SK-N-SH treated with all-trans-retinoic acid at 6 μM for 48 hours (cell line): ENCODE data around the gene SYDE1.

ENCODE experiments used
- ATAC-seq: fragments of 200-7000 bp; cut with Tn5 transposase; 3 replicates; pipeline ENCODE4 v1.9.1; 2020; ENCODE audit warnings: mild to moderate bottlenecking, moderate library complexity
- ARNTL ChIP-seq: fragments of 450-650 bp; formaldehyde crosslinking; IDR thresholded peaks from 2 replicates; pipeline ENCODE4 v1.5.0; 2020; ENCODE audit warnings: low read depth, mild to moderate bottlenecking, moderate library complexity, borderline replicate concordance
- BACH2 ChIP-seq: fragments of 250-450 bp; sonication (Bioruptor Pico); IDR thresholded peaks from 2 replicates; pipeline ENCODE4 v1.9.0; 2021; ENCODE audit warnings: mild to moderate bottlenecking, borderline replicate concordance
- CSDC2 ChIP-seq: fragments of 250-450 bp; sonication (Bioruptor Pico); IDR thresholded peaks from 2 replicates; pipeline ENCODE4 v1.5.0; 2020; ENCODE audit warnings: mild to moderate bottlenecking, moderate library complexity
- ESRRG ChIP-seq: fragments of 250-450 bp; sonication (Bioruptor Pico); IDR thresholded peaks from 2 replicates; pipeline ENCODE4 v1.6.1; 2021; ENCODE audit warnings: mild to moderate bottlenecking
- ISL1 ChIP-seq: fragments of 250-450 bp; sonication (Bioruptor Pico); IDR thresholded peaks from 2 replicates; pipeline ENCODE4 v2.1.2; 2022; ENCODE audit warnings: mild to moderate bottlenecking, moderate library complexity
- PPARA ChIP-seq: fragments of 250-450 bp; sonication (Bioruptor Pico); IDR thresholded peaks from 2 replicates; pipeline ENCODE4 v1.5.0; 2020; ENCODE audit warnings: mild to moderate bottlenecking, borderline replicate concordance
- RARB ChIP-seq: fragments of 250-450 bp; sonication (Bioruptor Pico); IDR thresholded peaks from 2 replicates; pipeline ENCODE4 v1.8.0; 2021; ENCODE audit warnings: mild to moderate bottlenecking, moderate library complexity
- SNAI2 ChIP-seq: fragments of 250-450 bp; sonication (Bioruptor Pico); IDR thresholded peaks from 2 replicates; pipeline ENCODE4 v1.5.0; 2020; ENCODE audit warnings: mild to moderate bottlenecking, moderate library complexity
- TCF4 ChIP-seq: fragments of 250-450 bp; sonication (Bioruptor Pico); IDR thresholded peaks from 2 replicates; pipeline ENCODE4 v1.8.0; 2021; ENCODE audit warnings: mild to moderate bottlenecking, moderate library complexity, borderline replicate concordance
- ZC3H10 ChIP-seq: fragments of 250-450 bp; sonication (Bioruptor Pico); IDR thresholded peaks from 2 replicates; pipeline ENCODE4 v1.5.1; 2021; ENCODE audit warnings: mild to moderate bottlenecking, moderate library complexity
- ZFP3 ChIP-seq: fragments of 250-450 bp; sonication (Bioruptor Pico); IDR thresholded peaks from 2 replicates; pipeline ENCODE4 v1.5.0; 2020; ENCODE audit warnings: mild to moderate bottlenecking, moderate library complexity
- ZFP30 ChIP-seq: fragments of 450-650 bp; formaldehyde crosslinking; IDR thresholded peaks from 2 replicates; pipeline ENCODE4 v1.5.0; 2022; ENCODE audit warnings: mild to moderate bottlenecking, moderate library complexity
- ZNF70 ChIP-seq: fragments of 450-650 bp; formaldehyde crosslinking; IDR thresholded peaks from 2 replicates; pipeline ENCODE4 v1.5.0; 2020; ENCODE audit warnings: mild to moderate bottlenecking, moderate library complexity
- ZNF8 ChIP-seq: fragments of 450-650 bp; formaldehyde crosslinking; IDR thresholded peaks from 2 replicates; pipeline ENCODE4 v1.5.0; 2020; ENCODE audit warnings: mild to moderate bottlenecking, moderate library complexity
- TF ChIP-seq, protein P1 (sequence below): fragments of 250-450 bp; sonication (Bioruptor Pico); IDR thresholded peaks from 2 replicates; pipeline ENCODE4 v1.8.0; 2021; ENCODE audit warnings: low read depth, mild to moderate bottlenecking, moderate library complexity, borderline replicate concordance
- TF ChIP-seq, protein P2 (sequence below): fragments of 250-450 bp; sonication (Bioruptor Pico); IDR thresholded peaks from 2 replicates; pipeline ENCODE4 v1.5.0; 2020; ENCODE audit warnings: mild to moderate bottlenecking, moderate library complexity
- TF ChIP-seq, protein P3 (sequence below): fragments of 250-450 bp; sonication (Bioruptor Pico); IDR thresholded peaks from 2 replicates; pipeline ENCODE4 v1.8.0; 2020; ENCODE audit warnings: mild to moderate bottlenecking, moderate library complexity, borderline replicate concordance
- TF ChIP-seq, protein P4 (sequence below): fragments of 250-450 bp; sonication (Bioruptor Pico); IDR thresholded peaks from 2 replicates; pipeline ENCODE4 v1.5.1; 2021; ENCODE audit warnings: mild to moderate bottlenecking, moderate library complexity
- TF ChIP-seq, protein P5 (sequence below): fragments of 250-450 bp; sonication (Bioruptor Pico); IDR thresholded peaks from 2 replicates; pipeline ENCODE4 v1.5.1; 2020; ENCODE audit warnings: low read depth, mild to moderate bottlenecking, moderate library complexity

The SYDE1 gene

DNA sequence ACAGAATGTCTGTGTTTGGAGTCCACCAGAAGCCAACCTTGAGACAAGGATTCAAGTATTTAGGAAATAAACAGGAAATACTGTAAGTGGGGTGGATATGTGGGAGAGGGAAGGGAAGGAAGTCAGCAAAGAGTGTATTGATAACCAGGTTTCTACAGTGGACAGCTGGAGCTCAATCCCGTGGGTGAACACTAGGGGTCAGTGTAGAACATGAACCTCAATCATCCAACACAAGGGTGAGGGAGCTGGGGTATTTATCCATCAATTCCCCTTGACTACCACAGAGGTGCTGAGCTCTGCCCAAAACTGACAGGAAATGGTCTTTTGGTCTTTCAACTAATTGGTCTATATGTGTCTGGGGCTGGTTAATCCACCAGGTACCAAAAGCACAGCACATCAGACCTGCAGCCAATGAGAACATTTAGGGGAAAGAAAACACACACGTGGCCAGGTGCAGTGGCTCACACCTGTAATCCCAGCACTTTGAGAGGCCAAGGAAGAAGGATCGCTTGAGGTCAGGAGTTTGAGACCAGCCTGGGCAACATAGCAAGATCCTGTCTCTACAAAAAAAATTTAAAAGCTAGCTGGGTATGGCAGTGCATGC is 5.6 kb upstream of the SYDE1 start:
- TF ChIP-seq PPARA (CRISPR knock-in tag) (no peak), ESRRG (no peak), ARNTL (no peak), ISL1 (CRISPR knock-in tag) (no peak), RARB (CRISPR knock-in tag) (no peak), ZC3H10 (no peak), ZFP3 (CRISPR knock-in tag) (no peak), SNAI2 (no peak)
- TF ChIP-seq, protein P1, sequence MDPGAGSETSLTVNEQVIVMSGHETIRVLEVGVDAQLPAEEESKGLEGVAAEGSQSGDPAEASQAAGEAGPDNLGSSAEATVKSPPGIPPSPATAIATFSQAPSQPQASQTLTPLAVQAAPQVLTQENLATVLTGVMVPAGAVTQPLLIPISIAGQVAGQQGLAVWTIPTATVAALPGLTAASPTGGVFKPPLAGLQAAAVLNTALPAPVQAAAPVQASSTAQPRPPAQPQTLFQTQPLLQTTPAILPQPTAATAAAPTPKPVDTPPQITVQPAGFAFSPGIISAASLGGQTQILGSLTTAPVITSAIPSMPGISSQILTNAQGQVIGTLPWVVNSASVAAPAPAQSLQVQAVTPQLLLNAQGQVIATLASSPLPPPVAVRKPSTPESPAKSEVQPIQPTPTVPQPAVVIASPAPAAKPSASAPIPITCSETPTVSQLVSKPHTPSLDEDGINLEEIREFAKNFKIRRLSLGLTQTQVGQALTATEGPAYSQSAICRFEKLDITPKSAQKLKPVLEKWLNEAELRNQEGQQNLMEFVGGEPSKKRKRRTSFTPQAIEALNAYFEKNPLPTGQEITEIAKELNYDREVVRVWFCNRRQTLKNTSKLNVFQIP (CRISPR knock-in tag): no peak
- TF ChIP-seq, protein P2, sequence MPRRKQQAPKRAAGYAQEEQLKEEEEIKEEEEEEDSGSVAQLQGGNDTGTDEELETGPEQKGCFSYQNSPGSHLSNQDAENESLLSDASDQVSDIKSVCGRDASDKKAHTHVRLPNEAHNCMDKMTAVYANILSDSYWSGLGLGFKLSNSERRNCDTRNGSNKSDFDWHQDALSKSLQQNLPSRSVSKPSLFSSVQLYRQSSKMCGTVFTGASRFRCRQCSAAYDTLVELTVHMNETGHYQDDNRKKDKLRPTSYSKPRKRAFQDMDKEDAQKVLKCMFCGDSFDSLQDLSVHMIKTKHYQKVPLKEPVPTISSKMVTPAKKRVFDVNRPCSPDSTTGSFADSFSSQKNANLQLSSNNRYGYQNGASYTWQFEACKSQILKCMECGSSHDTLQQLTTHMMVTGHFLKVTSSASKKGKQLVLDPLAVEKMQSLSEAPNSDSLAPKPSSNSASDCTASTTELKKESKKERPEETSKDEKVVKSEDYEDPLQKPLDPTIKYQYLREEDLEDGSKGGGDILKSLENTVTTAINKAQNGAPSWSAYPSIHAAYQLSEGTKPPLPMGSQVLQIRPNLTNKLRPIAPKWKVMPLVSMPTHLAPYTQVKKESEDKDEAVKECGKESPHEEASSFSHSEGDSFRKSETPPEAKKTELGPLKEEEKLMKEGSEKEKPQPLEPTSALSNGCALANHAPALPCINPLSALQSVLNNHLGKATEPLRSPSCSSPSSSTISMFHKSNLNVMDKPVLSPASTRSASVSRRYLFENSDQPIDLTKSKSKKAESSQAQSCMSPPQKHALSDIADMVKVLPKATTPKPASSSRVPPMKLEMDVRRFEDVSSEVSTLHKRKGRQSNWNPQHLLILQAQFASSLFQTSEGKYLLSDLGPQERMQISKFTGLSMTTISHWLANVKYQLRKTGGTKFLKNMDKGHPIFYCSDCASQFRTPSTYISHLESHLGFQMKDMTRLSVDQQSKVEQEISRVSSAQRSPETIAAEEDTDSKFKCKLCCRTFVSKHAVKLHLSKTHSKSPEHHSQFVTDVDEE (CRISPR knock-in tag): no peak
- TF ChIP-seq, protein P3, sequence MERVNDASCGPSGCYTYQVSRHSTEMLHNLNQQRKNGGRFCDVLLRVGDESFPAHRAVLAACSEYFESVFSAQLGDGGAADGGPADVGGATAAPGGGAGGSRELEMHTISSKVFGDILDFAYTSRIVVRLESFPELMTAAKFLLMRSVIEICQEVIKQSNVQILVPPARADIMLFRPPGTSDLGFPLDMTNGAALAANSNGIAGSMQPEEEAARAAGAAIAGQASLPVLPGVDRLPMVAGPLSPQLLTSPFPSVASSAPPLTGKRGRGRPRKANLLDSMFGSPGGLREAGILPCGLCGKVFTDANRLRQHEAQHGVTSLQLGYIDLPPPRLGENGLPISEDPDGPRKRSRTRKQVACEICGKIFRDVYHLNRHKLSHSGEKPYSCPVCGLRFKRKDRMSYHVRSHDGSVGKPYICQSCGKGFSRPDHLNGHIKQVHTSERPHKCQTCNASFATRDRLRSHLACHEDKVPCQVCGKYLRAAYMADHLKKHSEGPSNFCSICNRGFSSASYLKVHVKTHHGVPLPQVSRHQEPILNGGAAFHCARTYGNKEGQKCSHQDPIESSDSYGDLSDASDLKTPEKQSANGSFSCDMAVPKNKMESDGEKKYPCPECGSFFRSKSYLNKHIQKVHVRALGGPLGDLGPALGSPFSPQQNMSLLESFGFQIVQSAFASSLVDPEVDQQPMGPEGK (CRISPR knock-in tag): no peak
- TF ChIP-seq, protein P4, sequence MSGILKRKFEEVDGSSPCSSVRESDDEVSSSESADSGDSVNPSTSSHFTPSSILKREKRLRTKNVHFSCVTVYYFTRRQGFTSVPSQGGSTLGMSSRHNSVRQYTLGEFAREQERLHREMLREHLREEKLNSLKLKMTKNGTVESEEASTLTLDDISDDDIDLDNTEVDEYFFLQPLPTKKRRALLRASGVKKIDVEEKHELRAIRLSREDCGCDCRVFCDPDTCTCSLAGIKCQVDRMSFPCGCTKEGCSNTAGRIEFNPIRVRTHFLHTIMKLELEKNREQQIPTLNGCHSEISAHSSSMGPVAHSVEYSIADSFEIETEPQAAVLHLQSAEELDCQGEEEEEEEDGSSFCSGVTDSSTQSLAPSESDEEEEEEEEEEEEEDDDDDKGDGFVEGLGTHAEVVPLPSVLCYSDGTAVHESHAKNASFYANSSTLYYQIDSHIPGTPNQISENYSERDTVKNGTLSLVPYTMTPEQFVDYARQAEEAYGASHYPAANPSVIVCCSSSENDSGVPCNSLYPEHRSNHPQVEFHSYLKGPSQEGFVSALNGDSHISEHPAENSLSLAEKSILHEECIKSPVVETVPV (CRISPR knock-in tag): no peak
- TF ChIP-seq, protein P5, sequence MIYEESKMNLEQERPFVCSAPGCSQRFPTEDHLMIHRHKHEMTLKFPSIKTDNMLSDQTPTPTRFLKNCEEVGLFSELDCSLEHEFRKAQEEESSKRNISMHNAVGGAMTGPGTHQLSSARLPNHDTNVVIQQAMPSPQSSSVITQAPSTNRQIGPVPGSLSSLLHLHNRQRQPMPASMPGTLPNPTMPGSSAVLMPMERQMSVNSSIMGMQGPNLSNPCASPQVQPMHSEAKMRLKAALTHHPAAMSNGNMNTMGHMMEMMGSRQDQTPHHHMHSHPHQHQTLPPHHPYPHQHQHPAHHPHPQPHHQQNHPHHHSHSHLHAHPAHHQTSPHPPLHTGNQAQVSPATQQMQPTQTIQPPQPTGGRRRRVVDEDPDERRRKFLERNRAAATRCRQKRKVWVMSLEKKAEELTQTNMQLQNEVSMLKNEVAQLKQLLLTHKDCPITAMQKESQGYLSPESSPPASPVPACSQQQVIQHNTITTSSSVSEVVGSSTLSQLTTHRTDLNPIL: no peak
- TF ChIP-seq, all 23 proteins: peak for 0
- ATAC-seq: peak; percentile 75

DNA sequence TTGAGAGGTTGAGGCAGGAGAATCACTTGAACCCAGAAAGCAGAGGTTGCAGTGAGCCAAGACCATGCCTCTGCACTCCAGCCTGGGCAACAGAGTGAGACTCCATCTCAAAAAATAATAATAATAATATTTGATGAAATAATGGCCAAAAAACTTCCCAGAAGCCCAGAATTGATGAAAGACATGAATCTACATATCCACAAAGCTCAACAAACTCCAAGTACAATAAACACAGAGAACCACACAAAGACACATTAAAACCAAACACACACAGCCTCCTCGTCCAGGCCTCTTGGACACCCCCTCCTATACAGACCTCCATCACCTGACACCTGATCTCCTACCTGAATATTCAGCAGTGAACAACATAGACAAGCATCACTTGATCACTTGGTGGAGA is 3.2 kb upstream of the SYDE1 start:
- TF ChIP-seq ESRRG (no peak), PPARA (CRISPR knock-in tag) (no peak), RARB (CRISPR knock-in tag) (no peak), ARNTL (no peak), ZFP30 (no peak), ZNF70 (CRISPR knock-in tag) (no peak), ZNF8 (no peak), TCF4 (CRISPR knock-in tag) (no peak), ZFP3 (CRISPR knock-in tag) (no peak), SNAI2 (no peak), ZC3H10 (no peak), CSDC2 (CRISPR knock-in tag) (no peak), BACH2 (CRISPR knock-in tag) (no peak)
- TF ChIP-seq, protein P4 (CRISPR knock-in tag): no peak
- TF ChIP-seq, protein P1 (CRISPR knock-in tag): no peak
- no peak for ATAC-seq
